Prostate gland (tissue), 2 donors: ENCODE measurements around the gene TASP1. TPM values are rescaled to one million over a fixed set of nuclear protein-coding genes. Genes with fewer than 3 reads are reported as not detected.

Experiments
- DNase-seq: peaks from one replicate; pipeline ENCODE4 v3.0.0-alpha.2; 2019; ENCODE audit warnings: low spot score
- H3K27ac ChIP-seq, 2 donors: fragments of 200-600 bp; sonication (generic); 2 replicates each; pipeline ENCODE4 v1.5.1; 2017 to 2019
- H3K27me3 ChIP-seq: fragments of 200-600 bp; sonication (generic); replicated peaks from 2 replicates; pipeline ENCODE4 v1.5.1; 2019; ENCODE audit not compliant: insufficient read depth
- H3K36me3 ChIP-seq, 2 donors: fragments of 200-600 bp; sonication (generic); 1 replicate in 1 of 2; 2 replicates in 1 of 2; pipeline versions ENCODE4 v1.5.1 to v1.8.1; 2017 to 2019
- H3K4me1 ChIP-seq: fragments of 200-600 bp; sonication (generic); replicated peaks from 2 replicates; pipeline ENCODE4 v1.5.1; 2019
- H3K4me3 ChIP-seq, 2 donors: fragments of 200-600 bp; sonication (generic); 2 replicates each; pipeline ENCODE4 v1.5.1; 2017 to 2019
- H3K9me3 ChIP-seq: fragments of 200-600 bp; sonication (generic); 2 replicates; pipeline ENCODE4 v1.5.1; 2017
- POLR2A ChIP-seq: fragments of 450-650 bp; IDR thresholded peaks from one replicate; pipeline ENCODE4 v1.6.1; 2016; ENCODE audit warnings: antibody characterized with exemption, mild to moderate bottlenecking
- POLR2AphosphoS5 ChIP-seq: sonication (generic); formaldehyde crosslinking; IDR thresholded peaks from one replicate; pipeline ENCODE4 v1.6.1; 2017; ENCODE audit warnings: antibody characterized with exemption
- WGBS: methylation state at CpG from one replicate; pipeline ENCODE4 v1.1.5; 2018; 5-methylcytosine and 5-hydroxymethylcytosine counted together
- intact Hi-C: fragments of 100-400 bp; cut with DNase I; formaldehyde crosslinking; loops from one replicate; pipeline ENCODE4 v1.14.2; 2022
- total RNA-seq, 2 donors: library from RNA; depleted of rRNA; stranded (reverse); fragments of >200 nt; gene quantifications; one replicate each; pipeline ENCODE4 v1.1.0, GENCODE V29; 2016
- TF ChIP-seq, protein P1 (sequence below), 4 experiments: fragments of 200-600 bp in 2 of 4; fragments of 450-650 bp in 2 of 4; sonication (generic) in 2 of 4; IDR thresholded peaks; 1 replicate in 3 of 4; 2 replicates in 1 of 4; pipeline ENCODE4 v1.5.1; 2016 to 2019; ENCODE audit warnings: antibody characterized with exemption in 4 of 4, mild to moderate bottlenecking in 2 of 4, moderate library complexity in 2 of 4

TASP1 gene
- total RNA-seq, 2 donors from 2014 or later = 9.3 to 14.2 TPM

DNA sequence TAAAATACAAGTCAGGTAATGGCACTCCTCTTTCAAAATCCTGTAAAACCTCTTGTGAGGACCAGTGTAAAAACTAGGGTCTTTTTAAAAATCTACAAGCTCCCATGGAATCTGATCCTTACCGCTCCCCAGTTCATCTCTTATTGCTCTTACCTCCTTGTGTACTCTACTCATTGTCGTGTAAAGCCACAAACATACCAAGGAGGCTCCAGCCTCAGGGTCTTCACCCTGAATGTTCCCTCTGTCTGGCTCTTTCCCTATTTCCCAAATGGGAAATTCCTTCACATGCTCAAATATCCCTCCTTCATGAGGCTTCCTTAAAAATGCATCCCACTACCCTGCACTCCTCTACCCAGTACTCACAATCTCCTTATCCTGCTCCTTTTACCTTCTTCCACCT lies 67.1 kb downstream of the TASP1 start:
- Histone ChIP-seq H3K9me3 (no peaks in the 10 kb centered on the region), H3K27ac (no peak overlapping the region), H3K27me3 (no peaks in the 10 kb centered on the region), H3K4me1 (no peaks in the 10 kb centered on the region), H3K4me3 (no peak overlapping the region), H3K36me3 (no peaks in the 10 kb centered on the region)
- no peak for TF ChIP-seq POLR2A
- TF ChIP-seq POLR2AphosphoS5 = no peak
- intact Hi-C loops = no loop called here
- 87% methylated on average over 2 of the region's 2 CpGs for WGBS
- DNase-seq = no peak

DNA sequence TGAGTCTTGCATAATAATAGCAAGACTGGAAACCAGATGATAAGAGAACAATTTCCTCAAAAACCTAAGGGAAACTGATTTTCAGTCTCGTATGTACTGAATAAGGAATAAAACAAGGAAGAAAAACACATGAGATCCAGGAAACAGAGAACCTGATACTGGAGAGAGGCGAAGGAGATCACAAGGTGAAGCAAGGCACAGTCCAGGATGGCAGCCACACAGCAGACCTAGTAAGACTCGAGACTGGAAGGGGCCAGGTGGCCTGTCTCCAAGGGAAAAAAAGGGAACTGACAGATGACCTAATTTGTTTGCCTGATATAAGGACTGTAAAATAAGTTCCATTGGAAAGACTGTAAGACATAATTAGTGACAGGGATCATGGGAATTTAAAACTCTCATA lies 71.1 kb downstream of the TASP1 start:
- no peaks in the 10 kb centered on the region for H3K4me1 ChIP-seq
- H3K9me3 ChIP-seq = no peaks in the 10 kb centered on the region
- H3K4me3 ChIP-seq = no peak overlapping the region
- TF ChIP-seq POLR2A = no peak
- TF ChIP-seq POLR2AphosphoS5 = no peak
- TF ChIP-seq, protein P1, sequence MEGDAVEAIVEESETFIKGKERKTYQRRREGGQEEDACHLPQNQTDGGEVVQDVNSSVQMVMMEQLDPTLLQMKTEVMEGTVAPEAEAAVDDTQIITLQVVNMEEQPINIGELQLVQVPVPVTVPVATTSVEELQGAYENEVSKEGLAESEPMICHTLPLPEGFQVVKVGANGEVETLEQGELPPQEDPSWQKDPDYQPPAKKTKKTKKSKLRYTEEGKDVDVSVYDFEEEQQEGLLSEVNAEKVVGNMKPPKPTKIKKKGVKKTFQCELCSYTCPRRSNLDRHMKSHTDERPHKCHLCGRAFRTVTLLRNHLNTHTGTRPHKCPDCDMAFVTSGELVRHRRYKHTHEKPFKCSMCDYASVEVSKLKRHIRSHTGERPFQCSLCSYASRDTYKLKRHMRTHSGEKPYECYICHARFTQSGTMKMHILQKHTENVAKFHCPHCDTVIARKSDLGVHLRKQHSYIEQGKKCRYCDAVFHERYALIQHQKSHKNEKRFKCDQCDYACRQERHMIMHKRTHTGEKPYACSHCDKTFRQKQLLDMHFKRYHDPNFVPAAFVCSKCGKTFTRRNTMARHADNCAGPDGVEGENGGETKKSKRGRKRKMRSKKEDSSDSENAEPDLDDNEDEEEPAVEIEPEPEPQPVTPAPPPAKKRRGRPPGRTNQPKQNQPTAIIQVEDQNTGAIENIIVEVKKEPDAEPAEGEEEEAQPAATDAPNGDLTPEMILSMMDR (IDR thresholded peaks at IDR 0.05) = no peak
- intact Hi-C loops = no loop called here
- H3K36me3 ChIP-seq = no peaks in the 10 kb centered on the region
- no peak overlapping the region for H3K27ac ChIP-seq
- WGBS = 70% methylated on average over 3 of the region's 3 CpGs
- no peak for DNase-seq
- no peaks in the 10 kb centered on the region for H3K27me3 ChIP-seq

GRCh38 chr20:13563854-13564253 lies 74.9 kb downstream of the TASP1 start:
- H3K27ac ChIP-seq = no peak overlapping the region
- DNase-seq = no peak
- 81% methylated on average over 1 of the region's 1 CpG for WGBS
- H3K4me1 ChIP-seq = no peaks in the 10 kb centered on the region
- H3K27me3 ChIP-seq = no peaks in the 10 kb centered on the region
- TF ChIP-seq, protein P1 (IDR thresholded peaks at IDR 0.05) = no peak
- no peak for TF ChIP-seq POLR2AphosphoS5
- TF ChIP-seq POLR2A = no peak
- intact Hi-C loops = no loop called here
- no peaks in the 10 kb centered on the region for H3K36me3 ChIP-seq
- no peak overlapping the region for H3K4me3 ChIP-seq
- H3K9me3 ChIP-seq = no peaks in the 10 kb centered on the region

- WGBS = 81% methylated on average over 1 of the region's 1 CpG
- Histone ChIP-seq H3K27me3 (no peaks in the 10 kb centered on the region), H3K9me3 (no peaks in the 10 kb centered on the region), H3K36me3 (no peaks in the 10 kb centered on the region), H3K4me3 (no peak overlapping the region), H3K27ac (no peak overlapping the region), H3K4me1 (no peaks in the 10 kb centered on the region)
- TF ChIP-seq, protein P1 (IDR thresholded peaks at IDR 0.05) = no peak
- TF ChIP-seq POLR2AphosphoS5 (no peak), POLR2A (no peak)
- intact Hi-C loops = loop anchor here (10.0 kb wide), 1 partner anchor 220 kb away; no protein-coding TSS in a partner anchor
- no peak for DNase-seq
Observed at GRCh38 chr20:13554706-13555105, 84.0 kb downstream of the TASP1 start.

DNA sequence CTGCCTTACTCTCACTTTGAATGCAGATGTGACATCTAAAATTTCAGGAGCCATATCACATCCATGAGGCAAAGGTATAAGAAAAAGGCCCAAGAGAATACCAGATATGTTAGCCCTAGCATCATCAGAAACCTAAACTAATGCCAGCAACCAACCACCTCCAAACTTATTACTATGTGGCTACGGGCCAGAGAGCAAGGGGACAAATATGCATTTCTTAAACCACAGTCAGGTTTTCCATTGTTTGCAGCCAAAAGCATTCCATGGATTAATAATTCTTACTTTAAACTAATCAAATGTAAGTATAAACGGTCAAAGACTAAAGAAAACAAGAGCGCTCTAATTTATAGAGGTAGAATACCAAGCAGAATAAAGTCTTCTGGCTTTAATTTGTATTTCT lies 84.7 kb downstream of the TASP1 start:
- Histone ChIP-seq H3K27ac (no peak overlapping the region), H3K9me3 (no peaks in the 10 kb centered on the region), H3K36me3 (no peaks in the 10 kb centered on the region), H3K27me3 (no peaks in the 10 kb centered on the region), H3K4me1 (no peaks in the 10 kb centered on the region), H3K4me3 (no peak overlapping the region)
- no peak for DNase-seq
- intact Hi-C loops = loop anchor here (10.0 kb wide), 1 partner anchor 221 kb away; no protein-coding TSS in a partner anchor
- WGBS = 62% methylated on average over 3 of the region's 3 CpGs
- TF ChIP-seq, protein P1 (IDR thresholded peaks at IDR 0.05) = no peak
- TF ChIP-seq POLR2AphosphoS5 (no peak), POLR2A (no peak)
